Activated T-helper 1 cell treated with anti-CD3 and anti-CD28 coated beads, Interleukin-12 subunit alpha, Interleukin-12 subunit beta, Interleukin-2, Interleukin-4 antibody, amounts not matched to agents 30 ng/mL and 10 ng/mL and 1 ng/mL, durations not matched to agents 14 hours and 24 hours and 36 hours (primary cell): Measurements from ENCODE around the gene MYD88. TPM values are rescaled to one million over a fixed set of nuclear protein-coding genes. Genes with fewer than 3 reads are reported as not detected.
A peak's percentile ranks its signal among the peaks of the same experiment; 100 is the strongest.
"Not testable (repeated sequence)": the region's sequence is repeated elsewhere in the genome, so short reads cannot be mapped to it uniquely, and the experiment has no call there.

Experiments used
- DNase-seq: peaks from one replicate; pipeline ENCODE4 v3.0.0; 2021; ENCODE audit warnings: low spot score
- H3K27ac Mint-ChIP-seq: one replicate; pipeline ENCODE4 v1.8.0; 2021; ENCODE audit warnings: mild to moderate bottlenecking, mixed read lengths
- H3K27me3 Mint-ChIP-seq: one replicate; pipeline ENCODE4 v1.8.0; 2022; ENCODE audit warnings: mild to moderate bottlenecking, moderate library complexity, mixed read lengths; ENCODE audit not compliant: insufficient read depth
- H3K36me3 Mint-ChIP-seq: one replicate; pipeline ENCODE4 v1.8.0; 2021; ENCODE audit warnings: low read depth, mixed read lengths
- H3K4me1 Mint-ChIP-seq: one replicate; pipeline ENCODE4 v1.8.0; 2021; ENCODE audit warnings: low read depth, mixed read lengths
- H3K4me3 Mint-ChIP-seq: one replicate; pipeline ENCODE4 v1.8.0; 2021; ENCODE audit warnings: mild to moderate bottlenecking, moderate library complexity, mixed read lengths
- H3K9me3 Mint-ChIP-seq: one replicate; pipeline ENCODE4 v1.8.0; 2021; ENCODE audit warnings: mixed read lengths
- intact Hi-C: fragments of 100-400 bp; cut with micrococcal nuclease; formaldehyde crosslinking; loops from one replicate; pipeline ENCODE4 v1.15.1; 2024
- total RNA-seq: library from RNA; stranded (reverse); gene quantifications from 2 replicates; pipeline ENCODE4 v1.2.3, GENCODE V29; 2022

The MYD88 gene
- total RNA-seq, 1 donor from 2014 or later: 42.1 TPM

DNA sequence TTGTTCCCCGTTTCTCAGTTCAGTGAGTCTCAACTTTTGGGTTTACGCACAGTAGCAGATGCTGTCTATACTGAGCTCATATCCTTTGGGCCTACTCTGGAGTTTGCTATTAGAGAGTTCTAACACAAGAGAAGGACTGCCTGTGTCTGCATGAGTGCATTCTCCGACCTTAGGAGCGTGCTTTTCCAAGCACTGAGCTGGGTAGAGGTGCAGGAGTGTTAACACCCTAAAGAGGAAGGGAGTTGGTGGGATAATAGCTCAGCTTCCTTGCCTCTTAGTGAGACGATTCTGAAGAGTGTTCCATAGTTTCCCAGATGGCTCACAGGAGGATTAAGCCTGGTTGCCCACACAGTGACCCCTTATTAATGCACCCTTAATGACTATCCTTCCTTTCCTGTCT lies 20.0 kb downstream of the MYD88 start:
- H3K9me3 Mint-ChIP-seq: no peaks in the 10 kb centered on the region
- DNase-seq: no peak
- H3K27me3 Mint-ChIP-seq: no peaks in the 10 kb centered on the region
- H3K4me3 Mint-ChIP-seq: no peak overlapping the region
- no peaks in the 10 kb centered on the region for H3K36me3 Mint-ChIP-seq
- intact Hi-C loops: no loop called here
- peaks cover 24% of the 10 kb centered on the region for H3K4me1 Mint-ChIP-seq
- no peak overlapping the region for H3K27ac Mint-ChIP-seq

GRCh38 chr3:38160704-38161103 lies 22.2 kb downstream of the MYD88 start:
- H3K9me3 Mint-ChIP-seq, H3K27ac Mint-ChIP-seq, H3K27me3 Mint-ChIP-seq, H3K36me3 Mint-ChIP-seq, DNase-seq, H3K4me3 Mint-ChIP-seq: not testable (repeated sequence)
- intact Hi-C loops: loop anchor here (10.0 kb wide), 2 partner anchors 294 to 1224 kb away; partner anchors contain the start of genes ACVR2B and SLC25A38
- peaks cover 13% of the 10 kb centered on the region for H3K4me1 Mint-ChIP-seq

- intact Hi-C loops: loop anchor here (10.0 kb wide), 2 partner anchors 292 to 1222 kb away; partner anchors contain the start of genes ACVR2B and SLC25A38
- Mint-ChIP-seq H3K9me3 (no peaks in the 10 kb centered on the region), H3K36me3 (peaks cover 19% of the 10 kb centered on the region)
Observed at GRCh38 chr3:38163117-38163840, 24.8 kb downstream of the MYD88 start.

DNA sequence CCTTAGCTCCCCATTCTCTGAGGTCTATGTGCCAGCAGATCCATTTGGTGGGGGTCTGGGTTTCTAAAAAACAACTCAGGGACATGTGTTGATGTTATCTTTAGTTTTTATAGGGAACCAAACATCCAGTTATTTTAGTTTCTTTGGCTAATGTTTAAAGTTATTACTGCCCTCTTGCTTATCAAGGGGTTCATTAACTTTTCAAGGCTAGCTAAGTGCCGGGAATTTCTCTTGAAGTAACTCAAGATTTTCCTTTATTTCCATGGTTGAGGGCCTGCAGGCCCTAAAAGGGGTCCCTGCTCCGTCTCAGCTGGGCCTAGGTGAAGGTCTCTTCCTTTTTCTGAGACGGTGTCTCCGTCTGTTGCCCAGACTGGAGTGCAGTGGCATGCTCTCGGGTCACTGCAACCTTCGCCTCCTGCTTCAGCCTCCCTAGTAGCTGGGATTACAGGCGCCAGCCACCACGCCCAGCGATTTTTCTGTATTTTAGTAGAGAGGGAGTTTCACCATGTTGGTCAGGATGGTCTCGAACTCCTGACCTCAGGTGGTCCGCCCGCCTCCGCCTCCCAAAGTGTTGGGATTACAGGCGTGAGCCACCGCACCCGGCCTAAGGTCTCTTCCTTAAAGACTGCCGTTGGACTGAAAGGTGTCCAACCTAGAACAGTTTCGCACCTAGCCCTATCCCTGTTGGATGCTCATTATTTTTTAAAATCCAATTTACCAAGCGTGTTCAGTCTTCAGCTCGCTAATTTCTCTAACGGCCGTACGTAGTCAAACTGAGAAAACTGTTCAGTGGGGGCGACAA lies 25.6 kb downstream of the MYD88 start:
- H3K36me3 Mint-ChIP-seq: peaks cover 19% of the 10 kb centered on the region
- intact Hi-C loops: loop anchor here (1.0 to 10.0 kb wide), 3 partner anchors 10 to 1221 kb away; partner anchors contain the start of genes ACVR2B and SLC25A38
- peaks cover 43% of the 10 kb centered on the region for H3K4me1 Mint-ChIP-seq
- peak overlapping the region; percentile 100 for H3K27ac Mint-ChIP-seq
- no peaks in the 10 kb centered on the region for H3K27me3 Mint-ChIP-seq
- H3K9me3 Mint-ChIP-seq: no peaks in the 10 kb centered on the region
- DNase-seq: no peak
- H3K4me3 Mint-ChIP-seq: peak overlapping the region; percentile 98

More at GRCh38 chr3:38163117-38163840, 24.8 kb downstream of the MYD88 start:
- DNase-seq: no peak
- H3K27ac Mint-ChIP-seq: no peak overlapping the region
- peak overlapping the region; percentile 39 for H3K4me3 Mint-ChIP-seq
- no peaks in the 10 kb centered on the region for H3K27me3 Mint-ChIP-seq
- peaks cover 35% of the 10 kb centered on the region for H3K4me1 Mint-ChIP-seq

DNA sequence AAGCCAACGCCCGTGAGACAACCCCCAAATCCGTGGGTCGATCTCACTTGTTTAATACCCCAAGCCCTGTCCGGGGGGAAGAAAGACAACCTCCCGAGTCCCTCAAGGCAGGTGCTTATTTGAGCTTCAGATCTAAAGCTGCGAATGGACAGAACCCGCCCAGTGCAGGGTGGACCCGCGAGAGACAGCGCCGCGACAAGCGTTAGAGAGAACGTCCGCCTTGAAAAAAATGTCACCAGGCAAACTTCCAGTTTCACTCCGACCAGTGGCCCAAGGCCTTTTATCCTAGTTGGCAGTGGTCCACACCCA lies 26.1 kb downstream of the MYD88 start:
- H3K36me3 Mint-ChIP-seq: peaks cover 19% of the 10 kb centered on the region
- no peak for DNase-seq
- peak overlapping the region; percentile 98 for H3K4me3 Mint-ChIP-seq
- intact Hi-C loops: loop anchor here (1.0 to 10.0 kb wide), 3 partner anchors 10 to 1220 kb away; partner anchors contain the start of genes ACVR2B and SLC25A38
- H3K4me1 Mint-ChIP-seq: peaks cover 47% of the 10 kb centered on the region
- no peaks in the 10 kb centered on the region for H3K27me3 Mint-ChIP-seq
- H3K27ac Mint-ChIP-seq: peak overlapping the region; percentile 100
- no peaks in the 10 kb centered on the region for H3K9me3 Mint-ChIP-seq

DNA sequence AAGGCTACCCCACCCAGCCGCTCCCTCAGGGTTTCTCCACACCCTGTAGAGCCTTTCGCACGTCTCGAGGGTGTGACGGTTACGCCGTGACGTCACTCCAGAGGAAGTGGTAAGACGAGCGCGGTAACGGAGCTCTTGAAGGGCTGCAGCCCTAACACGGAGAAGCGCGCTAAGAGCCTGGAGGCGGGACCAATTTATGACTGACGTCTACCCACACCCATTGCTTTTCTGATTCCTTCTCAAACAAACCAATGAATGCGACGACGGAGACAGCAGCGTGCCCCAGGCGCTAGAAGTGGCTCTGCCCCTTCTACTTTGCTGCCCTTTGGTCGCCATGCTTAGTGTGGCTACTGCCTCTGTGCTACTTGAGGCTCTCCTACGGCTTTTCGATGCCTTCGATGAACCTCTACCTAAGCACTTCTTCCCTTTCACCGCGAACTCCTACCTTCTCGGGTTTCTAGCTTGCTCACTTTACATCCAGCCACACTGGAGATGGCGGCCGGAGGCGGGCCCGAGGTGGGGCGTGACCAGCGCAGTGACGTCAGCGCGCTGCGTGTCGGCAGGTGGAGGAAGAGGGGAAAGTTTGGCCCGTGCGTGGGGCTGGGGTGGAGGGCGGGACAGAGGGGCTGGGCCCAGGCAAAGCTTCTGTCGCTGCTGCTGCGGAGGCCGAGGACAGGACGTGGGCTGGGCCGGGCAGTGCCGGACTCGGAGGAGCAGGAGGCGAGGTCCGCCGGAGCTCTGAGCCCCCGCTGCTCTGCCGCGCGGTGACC lies 26.7 kb downstream of the MYD88 start, which contains the start of gene OXSR1:
Gene OXSR1 (plus strand): TSS at position 586 of the 770 bp plus-strand sequence. CDS start 340 bp downstream, outside the sequence.
- H3K4me1 Mint-ChIP-seq: peaks cover 43% of the 10 kb centered on the region
- peaks cover 19% of the 10 kb centered on the region for H3K36me3 Mint-ChIP-seq
- H3K4me3 Mint-ChIP-seq: peak within 1 kb of the TSS; percentile 98
- peak within 1 kb of the TSS; percentile 100 for H3K27ac Mint-ChIP-seq
- H3K27me3 Mint-ChIP-seq: no peaks in the 10 kb centered on the region
- peak; percentile 96 for DNase-seq
- intact Hi-C loops: loop anchor here (1.0 to 10.0 kb wide), 9 partner anchors 11 to 1220 kb away; partner anchors contain the start of genes ACAA1, ACVR2B, EPM2AIP1 and EXOG
- no peaks in the 10 kb centered on the region for H3K9me3 Mint-ChIP-seq

DNA sequence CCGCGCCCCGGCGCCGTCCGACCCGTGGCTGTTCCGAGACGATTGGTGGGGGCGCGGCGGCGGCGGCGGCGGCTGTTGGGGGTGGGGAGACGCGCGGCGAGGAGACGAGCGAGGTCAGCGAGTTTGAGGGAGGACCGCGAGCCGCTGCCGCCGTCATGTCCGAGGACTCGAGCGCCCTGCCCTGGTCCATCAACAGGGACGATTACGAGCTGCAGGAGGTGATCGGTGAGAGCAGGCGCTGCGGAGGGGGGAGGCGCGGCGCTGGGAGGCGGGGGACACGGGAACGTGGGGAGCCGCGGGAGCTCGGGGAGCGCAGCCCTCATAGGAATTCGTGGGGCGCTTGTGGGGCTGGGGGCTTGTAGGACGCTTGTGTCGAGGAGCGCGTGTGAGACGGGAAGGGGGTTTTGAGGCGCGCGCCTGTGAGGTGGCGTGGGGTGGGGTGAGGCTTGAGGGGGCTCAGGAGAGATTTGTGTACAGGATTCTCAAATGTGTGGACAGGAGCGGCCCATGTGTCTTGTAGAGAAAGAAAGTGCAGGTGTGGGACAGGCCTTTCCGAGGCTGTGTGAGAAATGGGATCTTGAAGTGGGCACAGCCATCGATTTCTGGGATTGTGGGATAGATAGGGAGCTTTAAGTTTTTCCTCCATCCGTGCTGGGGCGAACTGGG lies 27.4 kb downstream of the MYD88 start:
- intact Hi-C loops: loop anchor here (1.0 to 10.0 kb wide), 8 partner anchors 29 to 1219 kb away; partner anchors contain the start of genes ACAA1, ACVR2B, EPM2AIP1 and EXOG
- Mint-ChIP-seq H3K27ac (peak overlapping the region; percentile 100), H3K36me3 (peaks cover 19% of the 10 kb centered on the region), H3K9me3 (no peaks in the 10 kb centered on the region), H3K27me3 (no peaks in the 10 kb centered on the region), H3K4me3 (peak overlapping the region; percentile 98), H3K4me1 (peaks cover 43% of the 10 kb centered on the region)
- no peak for DNase-seq

- Mint-ChIP-seq H3K27me3 (no peaks in the 10 kb centered on the region), H3K9me3 (no peaks in the 10 kb centered on the region), H3K27ac (no peak overlapping the region), H3K4me1 (peaks cover 58% of the 10 kb centered on the region), H3K4me3 (peak overlapping the region; percentile 45), H3K36me3 (peaks cover 19% of the 10 kb centered on the region)
- DNase-seq: no peak
- intact Hi-C loops: loop anchor here (10.0 kb wide), 2 partner anchors 287 to 1217 kb away; partner anchors contain the start of genes ACVR2B and SLC25A38
Observed at GRCh38 chr3:38167591-38167990, 29.1 kb downstream of the MYD88 start.

- Mint-ChIP-seq H3K9me3 (no peaks in the 10 kb centered on the region), H3K4me3 (peak overlapping the region; percentile 45), H3K27me3 (no peaks in the 10 kb centered on the region), H3K4me1 (peaks cover 66% of the 10 kb centered on the region), H3K27ac (peak overlapping the region; percentile 9), H3K36me3 (peaks cover 19% of the 10 kb centered on the region)
- intact Hi-C loops: loop anchor here (10.0 kb wide), 2 partner anchors 286 to 1216 kb away; partner anchors contain the start of genes ACVR2B and SLC25A38
- no peak for DNase-seq
Observed at GRCh38 chr3:38168151-38169026, 29.9 kb downstream of the MYD88 start.

DNA sequence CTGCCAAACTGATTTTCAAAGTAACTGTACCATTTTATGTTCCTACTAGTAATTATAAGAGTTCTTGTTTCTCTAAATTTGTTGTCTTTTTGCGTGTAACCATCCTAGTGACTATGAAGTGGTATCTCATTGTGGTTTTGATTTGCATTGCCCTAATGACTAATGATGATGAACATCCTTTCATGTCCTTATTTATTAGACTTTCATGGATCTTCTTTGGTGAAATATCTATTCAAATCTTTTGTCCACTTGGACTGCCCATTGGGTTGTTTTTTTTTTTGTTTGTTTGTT lies 30.5 kb downstream of the MYD88 start:
- Mint-ChIP-seq H3K4me3 (no peak overlapping the region), H3K27me3 (no peaks in the 10 kb centered on the region), H3K9me3 (no peaks in the 10 kb centered on the region), H3K27ac (no peak overlapping the region), H3K4me1 (peaks cover 71% of the 10 kb centered on the region), H3K36me3 (peaks cover 19% of the 10 kb centered on the region)
- intact Hi-C loops: loop anchor here (10.0 kb wide), 2 partner anchors 286 to 1216 kb away; partner anchors contain the start of genes ACVR2B and SLC25A38
- DNase-seq: no peak

- Mint-ChIP-seq H3K9me3 (no peaks in the 10 kb centered on the region), H3K4me3 (no peak overlapping the region), H3K27ac (no peak overlapping the region), H3K36me3 (peaks cover 21% of the 10 kb centered on the region), H3K4me1 (peaks cover 76% of the 10 kb centered on the region), H3K27me3 (no peaks in the 10 kb centered on the region)
- intact Hi-C loops: no loop called here
- no peak for DNase-seq
Observed at GRCh38 chr3:38170722-38171121, 32.3 kb downstream of the MYD88 start.
